Stimulated activated naive CD8-positive, alpha-beta T cell treated with anti-CD3 and anti-CD28 coated beads, Interleukin-15, amount 100 ng/mL, for 72 hours (primary cell): ENCODE measurements around the gene RENBP.

ENCODE experiments used
- ATAC-seq: fragments of 150-1000 bp; cut with Tn5 transposase; 2 replicates; pipeline ENCODE4 v1.10.0; 2021; ENCODE audit warnings: mild to moderate bottlenecking, moderate library complexity
- DNase-seq, 2 donors: peaks; one replicate each; pipeline ENCODE4 v3.0.0; 2021 to 2022
- H3K27ac Mint-ChIP-seq, 2 donors: one replicate each; pipeline ENCODE4 v1.8.0; 2022; ENCODE audit warnings: mild to moderate bottlenecking in 2 of 2, mixed read lengths in 2 of 2, moderate library complexity in 2 of 2
- H3K27me3 Mint-ChIP-seq: one replicate; pipeline ENCODE4 v1.8.0; 2022; ENCODE audit warnings: mixed read lengths
- H3K4me1 Mint-ChIP-seq: one replicate; pipeline ENCODE4 v1.8.0; 2022; ENCODE audit warnings: mild to moderate bottlenecking, mixed read lengths
- H3K4me3 Mint-ChIP-seq, 2 donors: one replicate each; pipeline ENCODE4 v1.8.0; 2022; ENCODE audit warnings: mild to moderate bottlenecking in 2 of 2, mixed read lengths in 2 of 2, moderate library complexity in 1 of 2
- H3K9me3 Mint-ChIP-seq, 2 donors: one replicate each; pipeline ENCODE4 v1.8.0; 2022; ENCODE audit warnings: mixed read lengths in 2 of 2

RENBP gene

GRCh38 chrX:153934148-153934761 is 10.2 kb downstream of the RENBP start:
- Mint-ChIP-seq H3K27ac (peak overlapping the region; percentile 42 to 69), H3K27me3 (no peaks in the 10 kb centered on the region), H3K9me3 (no peaks in the 10 kb centered on the region), H3K4me3 (peak overlapping the region; percentile 84 to 87), H3K4me1 (peaks cover 62% of the 10 kb centered on the region)
- ATAC-seq (peak; percentile 39), DNase-seq (no peak)

GRCh38 chrX:153933748-153934147 is 10.7 kb downstream of the RENBP start:
- Mint-ChIP-seq H3K27ac (peak overlapping the region in 1 of 2 donors; percentile 54), H3K27me3 (no peaks in the 10 kb centered on the region), H3K4me1 (peaks cover 66% of the 10 kb centered on the region), H3K9me3 (no peaks in the 10 kb centered on the region), H3K4me3 (peak overlapping the region; percentile 84 to 87)
- DNase-seq: no peak
- ATAC-seq: no peak

GRCh38 chrX:153932220-153932915 is 12.1 kb downstream of the RENBP start:
- no peak for ATAC-seq
- no peak for DNase-seq
- no peaks in the 10 kb centered on the region for H3K27me3 Mint-ChIP-seq

GRCh38 chrX:153931748-153932147 is 12.7 kb downstream of the RENBP start:
- H3K4me1 Mint-ChIP-seq: peaks cover 62% of the 10 kb centered on the region
- DNase-seq: no peak
- no peaks in the 10 kb centered on the region for H3K27me3 Mint-ChIP-seq
- no peak overlapping the region for H3K27ac Mint-ChIP-seq
- H3K9me3 Mint-ChIP-seq: no peaks in the 10 kb centered on the region
- no peak overlapping the region for H3K4me3 Mint-ChIP-seq
- ATAC-seq: no peak

More at GRCh38 chrX:153932220-153932915, 12.1 kb downstream of the RENBP start:
- Mint-ChIP-seq H3K9me3 (no peaks in the 10 kb centered on the region), H3K27ac (no peak overlapping the region), H3K4me3 (no peak overlapping the region), H3K4me1 (peaks cover 63% of the 10 kb centered on the region)

- no peaks in the 10 kb centered on the region for H3K27me3 Mint-ChIP-seq
- peaks cover 57% of the 10 kb centered on the region for H3K4me1 Mint-ChIP-seq
- peak overlapping the region in 1 of 2 donors; percentile 94 for H3K27ac Mint-ChIP-seq
- no peak for DNase-seq
- H3K4me3 Mint-ChIP-seq: no peak overlapping the region
- no peak for ATAC-seq
- no peaks in the 10 kb centered on the region for H3K9me3 Mint-ChIP-seq
Observed at GRCh38 chrX:153931151-153931550, 13.3 kb downstream of the RENBP start.

GRCh38 chrX:153930011-153930910 is 14.2 kb downstream of the RENBP start:
- Mint-ChIP-seq H3K27me3 (no peaks in the 10 kb centered on the region), H3K27ac (no peak overlapping the region), H3K4me3 (peak overlapping the region in 1 of 2 donors; percentile 26), H3K4me1 (peaks cover 52% of the 10 kb centered on the region), H3K9me3 (no peaks in the 10 kb centered on the region)
- ATAC-seq (no peak), DNase-seq (no peak)

- Mint-ChIP-seq H3K9me3 (no peaks in the 10 kb centered on the region), H3K4me1 (peaks cover 54% of the 10 kb centered on the region), H3K4me3 (peak overlapping the region; percentile 26 to 91), H3K27me3 (no peaks in the 10 kb centered on the region), H3K27ac (peak overlapping the region in 1 of 2 donors; percentile 19)
- ATAC-seq (no peak), DNase-seq (no peak)
Observed at GRCh38 chrX:153929576-153929975, 14.9 kb downstream of the RENBP start.

GRCh38 chrX:153928846-153929245 is 15.6 kb downstream of the RENBP start:
- no peaks in the 10 kb centered on the region for H3K27me3 Mint-ChIP-seq
- H3K9me3 Mint-ChIP-seq: no peaks in the 10 kb centered on the region
- H3K27ac Mint-ChIP-seq: peak overlapping the region; percentile 42 to 57
- DNase-seq: no peak
- peaks cover 58% of the 10 kb centered on the region for H3K4me1 Mint-ChIP-seq
- H3K4me3 Mint-ChIP-seq: peak overlapping the region; percentile 44 to 91
- no peak for ATAC-seq

- peak overlapping the region; percentile 86 to 91 for H3K4me3 Mint-ChIP-seq
- no peaks in the 10 kb centered on the region for H3K9me3 Mint-ChIP-seq
- peak overlapping the region; percentile 96 to 99 for H3K27ac Mint-ChIP-seq
- H3K27me3 Mint-ChIP-seq: no peaks in the 10 kb centered on the region
- DNase-seq (peak; percentile 91 to 96), ATAC-seq (peak; percentile 73)
- H3K4me1 Mint-ChIP-seq: peaks cover 62% of the 10 kb centered on the region
Observed at GRCh38 chrX:153927922-153928760, 16.3 kb downstream of the RENBP start.

GRCh38 chrX:153927672-153927921 is 16.8 kb downstream of the RENBP start:
- H3K4me1 Mint-ChIP-seq: peaks cover 63% of the 10 kb centered on the region
- H3K27ac Mint-ChIP-seq: peak overlapping the region; percentile 95 to 99
- DNase-seq: no peak
- H3K4me3 Mint-ChIP-seq: peak overlapping the region; percentile 86 to 90
- peak; percentile 0 for ATAC-seq
- H3K9me3 Mint-ChIP-seq: no peaks in the 10 kb centered on the region
- no peaks in the 10 kb centered on the region for H3K27me3 Mint-ChIP-seq

- peaks cover 63% of the 10 kb centered on the region for H3K4me1 Mint-ChIP-seq
- peak; percentile 71 for ATAC-seq
- DNase-seq: peak; percentile 47 to 86
Observed at GRCh38 chrX:153926858-153927671, 17.4 kb downstream of the RENBP start.

GRCh38 chrX:153926552-153926857 is 17.9 kb downstream of the RENBP start:
- ATAC-seq (peak; percentile 47), DNase-seq (no peak)
- H3K4me1 Mint-ChIP-seq: peaks cover 63% of the 10 kb centered on the region
- peak overlapping the region; percentile 86 to 90 for H3K4me3 Mint-ChIP-seq
- H3K27me3 Mint-ChIP-seq: no peaks in the 10 kb centered on the region
- H3K9me3 Mint-ChIP-seq: no peaks in the 10 kb centered on the region
- peak overlapping the region; percentile 95 to 99 for H3K27ac Mint-ChIP-seq

More at GRCh38 chrX:153926858-153927671, 17.4 kb downstream of the RENBP start:
- Mint-ChIP-seq H3K27ac (peak overlapping the region; percentile 95 to 99), H3K4me3 (peak overlapping the region; percentile 86 to 90), H3K27me3 (no peaks in the 10 kb centered on the region), H3K9me3 (no peaks in the 10 kb centered on the region)

- no peaks in the 10 kb centered on the region for H3K9me3 Mint-ChIP-seq
- H3K4me1 Mint-ChIP-seq: peaks cover 64% of the 10 kb centered on the region
- H3K27me3 Mint-ChIP-seq: no peaks in the 10 kb centered on the region
- peak within 1 kb of the TSS; percentile 95 to 99 for H3K27ac Mint-ChIP-seq
- peak within 1 kb of the TSS; percentile 90 to 95 for H3K4me3 Mint-ChIP-seq
- peak; percentile 32 for ATAC-seq
- DNase-seq: peak; percentile 74 to 78
Observed at GRCh38 chrX:153925739-153926551, 18.5 kb downstream of the RENBP start, which contains the start of gene ARHGAP4. Gene ARHGAP4, minus strand, starts transcription at chrX:153926264. Its CDS starts 62 bp downstream, at chrX:153926202.

- Mint-ChIP-seq H3K9me3 (no peaks in the 10 kb centered on the region), H3K27me3 (no peaks in the 10 kb centered on the region), H3K4me3 (peak overlapping the region; percentile 89 to 95), H3K27ac (peak overlapping the region; percentile 81 to 96), H3K4me1 (peaks cover 60% of the 10 kb centered on the region)
- no peak for DNase-seq
- ATAC-seq: no peak
Observed at GRCh38 chrX:153925387-153925738, 19.1 kb downstream of the RENBP start.
